GM20431 (cell line): ENCODE measurements around the gene SLC39A11.

Source experiments
- in situ Hi-C: fragments of 300-500 bp; cut with MseI, MboI; formaldehyde crosslinking; loops from one replicate; pipeline ENCODE4 v1.15.0; 2020; ENCODE audit warnings: low sequenced_read_pairs; ENCODE audit not compliant: unreplicated experiment

SLC39A11 gene

DNA sequence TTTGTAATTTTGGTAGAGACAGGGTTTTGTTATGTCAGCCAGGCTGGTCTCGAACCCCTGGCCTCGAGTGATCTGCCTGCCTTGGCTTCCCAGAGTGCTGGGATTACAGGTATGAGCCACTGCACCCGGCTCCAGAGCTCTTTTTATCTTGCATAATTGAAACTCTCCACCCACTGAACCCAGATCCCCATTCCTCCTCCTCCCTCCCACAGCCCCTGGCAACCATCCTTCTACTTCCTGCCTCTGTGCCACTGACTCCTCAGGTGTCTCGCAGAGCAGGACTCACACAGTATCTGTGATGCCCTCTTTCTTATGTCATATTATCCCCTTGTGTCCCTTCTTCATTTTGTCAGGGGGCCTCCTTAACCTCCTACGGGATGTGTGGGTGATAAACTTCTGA is 340.7 kb downstream of the SLC39A11 start:
- in situ Hi-C loops, result no loop called here

DNA sequence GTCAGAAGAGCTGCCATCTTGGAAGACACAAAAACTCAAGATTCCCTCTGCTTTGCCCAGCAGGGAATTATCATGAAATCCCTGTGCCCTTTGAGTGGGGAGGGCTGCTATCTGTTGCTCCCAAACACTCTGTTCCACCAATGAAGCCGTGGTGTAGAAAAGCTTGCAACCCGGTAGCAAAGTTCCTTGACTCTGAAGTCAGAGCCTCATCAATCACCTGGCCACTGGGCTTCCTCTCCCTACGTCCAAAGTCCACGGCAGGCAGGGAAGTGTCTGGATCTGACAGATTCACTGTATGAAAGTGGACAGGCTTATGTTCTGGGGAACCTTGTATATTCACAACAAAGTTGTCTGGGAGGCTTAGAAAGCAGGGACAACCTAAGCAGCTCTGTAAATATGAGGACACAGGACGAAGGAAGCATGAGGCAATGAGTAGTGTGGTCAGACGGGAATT is 343.3 kb downstream of the SLC39A11 start:
- in situ Hi-C loops, result loop anchor here (25.0 kb wide), 1 partner anchor 413 kb away; the partner anchor contains the start of gene SSTR2

DNA sequence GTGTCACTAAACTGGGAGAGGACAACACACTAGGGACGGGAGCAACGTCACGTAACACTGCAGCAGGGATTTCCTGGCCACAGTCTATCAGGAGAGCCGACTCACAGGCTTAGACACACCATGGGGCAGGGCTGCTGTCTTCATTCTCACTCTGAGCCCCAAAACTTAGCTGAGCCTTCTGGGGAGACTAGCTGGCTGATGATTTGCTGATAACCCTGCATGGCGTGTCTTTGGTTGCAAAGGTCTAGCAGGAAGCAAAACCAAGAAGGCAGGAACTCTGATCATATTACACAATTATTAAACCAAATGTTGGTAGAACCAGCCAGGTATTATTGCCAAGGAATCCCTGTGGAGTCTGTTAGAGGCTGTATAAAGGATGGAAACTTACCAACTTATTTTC is 345.0 kb downstream of the SLC39A11 start:
- in situ Hi-C loops, result loop anchor here (25.0 kb wide), 1 partner anchor 415 kb away; the partner anchor contains the start of gene SSTR2

DNA sequence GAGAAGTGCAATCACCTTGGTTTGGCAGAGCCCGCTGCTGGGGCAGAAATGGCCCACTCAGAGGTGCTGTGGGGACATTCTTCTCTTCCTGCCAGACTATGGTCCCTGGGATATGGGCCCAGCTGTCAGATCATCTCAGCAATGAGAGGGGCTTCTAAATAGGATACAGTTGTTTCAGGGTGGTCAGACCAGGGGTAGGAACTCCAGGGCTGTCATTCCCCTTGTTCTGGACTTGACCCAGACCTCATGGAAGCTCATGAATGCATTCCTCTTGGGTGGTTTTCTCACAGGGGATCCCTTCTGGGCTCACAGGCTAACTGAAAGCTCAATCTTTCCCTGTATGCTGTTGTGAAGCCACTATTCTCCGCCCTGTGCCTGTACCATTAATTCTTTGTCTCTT is 347.2 kb downstream of the SLC39A11 start:
- in situ Hi-C loops, result loop anchor here (25.0 kb wide), 1 partner anchor 417 kb away; the partner anchor contains the start of gene SSTR2

DNA sequence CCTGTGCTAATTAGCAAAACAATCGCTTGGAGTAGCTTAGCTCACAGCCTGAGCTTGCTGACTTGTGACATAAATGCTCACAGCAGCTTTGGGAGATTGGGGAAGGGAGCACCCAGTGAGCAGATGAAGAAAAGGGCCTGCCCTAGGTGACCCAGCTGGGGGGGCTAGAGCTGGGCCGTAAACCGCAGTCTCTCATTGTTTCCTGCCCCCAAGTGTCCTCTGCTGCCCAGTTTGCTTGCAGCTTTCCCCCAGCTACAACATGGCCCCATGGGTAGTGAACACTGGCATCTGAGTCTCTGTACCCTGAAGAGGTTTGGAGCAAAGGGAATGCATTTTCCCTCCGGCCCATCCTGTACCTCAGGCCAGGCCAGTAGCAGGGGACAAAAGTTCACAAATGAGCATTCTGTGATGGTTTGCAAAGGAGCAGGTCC is 349.4 kb downstream of the SLC39A11 start:
- in situ Hi-C loops, result loop anchor here (25.0 kb wide), 1 partner anchor 419 kb away; the partner anchor contains the start of gene SSTR2

DNA sequence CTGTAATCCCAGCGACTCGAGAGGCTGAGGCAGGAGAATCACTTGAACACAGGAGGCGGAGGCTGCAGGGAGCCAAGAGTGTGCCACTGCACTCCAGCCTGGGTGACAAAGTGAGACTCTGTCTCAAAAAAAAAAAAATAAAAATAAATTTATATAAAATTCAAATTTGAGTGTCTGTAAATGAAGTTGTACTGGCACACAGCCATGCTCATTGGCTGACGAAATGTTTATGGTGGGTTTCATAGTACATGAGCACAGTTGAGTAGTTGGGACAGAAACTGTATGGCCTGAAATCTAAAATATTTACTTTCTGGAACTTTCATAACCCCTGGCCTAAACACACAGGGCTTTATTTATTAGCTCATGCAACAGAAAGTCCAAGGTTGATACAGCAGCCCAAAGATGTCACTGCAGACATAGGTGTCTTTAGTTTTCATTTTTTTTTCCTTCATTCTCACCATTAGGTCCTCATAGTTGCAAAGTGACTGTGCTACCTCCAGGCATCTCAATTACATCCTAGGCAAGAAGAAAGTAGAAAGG is 355.3 kb downstream of the SLC39A11 start:
- in situ Hi-C loops, result loop anchor here (25.0 kb wide), 1 partner anchor 425 kb away; the partner anchor contains the start of gene SSTR2

DNA sequence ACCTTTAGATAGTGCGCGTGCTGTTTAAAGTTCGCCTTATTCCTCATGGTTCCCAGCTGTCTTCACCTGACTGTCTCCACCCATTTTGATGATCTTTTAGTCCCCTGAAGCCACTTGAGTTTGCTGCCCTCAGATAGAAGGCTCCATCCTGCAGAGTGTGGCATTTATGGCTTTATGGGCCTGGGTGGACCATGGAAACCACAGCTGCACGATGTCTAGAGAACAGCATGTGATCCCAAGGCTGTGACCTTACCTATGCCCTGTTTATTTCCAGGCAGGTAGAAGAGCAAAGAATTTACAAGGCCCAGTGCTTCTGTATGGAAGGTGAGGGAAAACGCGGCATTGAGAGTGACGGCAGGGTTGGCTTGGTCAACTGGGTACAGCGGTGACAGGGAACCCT is 356.9 kb downstream of the SLC39A11 start:
- in situ Hi-C loops, result loop anchor here (25.0 kb wide), 1 partner anchor 427 kb away; the partner anchor contains the start of gene SSTR2

DNA sequence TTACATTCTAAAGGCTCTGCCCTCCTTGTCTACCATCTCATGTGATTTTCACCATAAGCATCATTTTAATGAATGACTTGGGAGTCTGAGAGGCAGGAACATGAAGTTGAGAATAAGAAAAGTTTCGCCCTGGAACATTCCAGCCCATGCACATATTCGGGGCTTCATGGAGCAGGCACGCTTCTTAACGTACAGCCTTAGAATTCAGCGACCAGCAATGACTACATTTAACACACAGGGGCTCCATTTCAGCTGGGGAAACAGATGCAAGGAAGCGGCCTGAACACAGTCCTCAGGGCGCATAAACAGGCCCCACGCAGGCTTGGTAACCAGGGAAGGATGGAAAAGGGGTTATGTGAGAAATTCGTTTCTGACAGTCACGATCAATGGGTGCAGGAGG is 357.4 kb downstream of the SLC39A11 start:
- in situ Hi-C loops, result loop anchor here (25.0 kb wide), 1 partner anchor 427 kb away; the partner anchor contains the start of gene SSTR2

DNA sequence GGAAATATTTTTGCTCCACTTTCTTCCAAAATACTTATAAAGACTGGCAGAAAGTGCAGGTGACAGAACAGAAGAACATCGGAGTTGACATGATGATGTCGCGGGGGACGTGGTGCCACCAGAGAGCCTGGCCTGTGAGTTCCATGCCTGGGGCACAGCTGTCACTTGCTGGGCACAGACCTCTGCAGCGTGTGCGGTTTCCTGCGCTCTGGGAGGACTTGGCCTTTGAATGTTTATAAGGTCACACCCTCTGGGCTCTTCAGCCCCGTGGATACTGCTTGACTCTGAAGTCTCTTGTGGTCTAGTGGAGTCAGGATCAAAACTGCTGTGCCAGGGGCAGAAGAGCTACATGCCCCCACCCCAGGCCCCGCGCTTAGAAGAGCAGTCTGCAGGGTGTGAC is 357.9 kb downstream of the SLC39A11 start:
- in situ Hi-C loops, result loop anchor here (25.0 kb wide), 1 partner anchor 428 kb away; the partner anchor contains the start of gene SSTR2

DNA sequence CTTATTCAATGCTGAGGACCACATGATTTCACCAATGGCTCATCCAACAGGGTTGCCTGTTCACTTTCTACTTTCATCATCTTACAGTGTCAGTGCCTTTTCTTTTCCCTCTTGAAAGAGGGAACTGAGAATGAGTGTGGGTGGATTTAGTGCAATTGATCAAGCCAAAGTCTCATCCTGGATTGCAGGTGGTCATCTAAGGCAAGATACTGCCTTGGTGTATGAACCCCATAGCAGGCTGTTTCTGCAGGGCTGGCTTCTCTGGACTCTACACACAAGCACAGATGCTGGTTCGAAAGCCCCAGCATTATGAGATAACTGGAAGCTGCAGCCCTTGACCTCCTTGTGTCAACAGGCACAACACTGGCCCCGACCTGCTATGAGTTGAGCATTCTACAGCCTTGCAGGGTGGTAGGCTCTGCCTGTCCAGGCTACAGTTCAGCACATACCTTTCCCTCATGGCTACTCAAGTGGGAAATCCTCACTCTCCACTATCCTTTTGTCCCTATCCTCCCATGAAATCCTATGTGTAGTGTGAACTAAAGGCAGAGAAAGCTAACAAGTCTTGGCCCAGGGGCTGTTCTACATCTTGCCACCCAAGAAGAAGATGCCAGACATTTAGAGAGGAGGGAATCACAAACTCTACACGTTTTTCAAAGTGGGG is 358.7 kb downstream of the SLC39A11 start:
- in situ Hi-C loops, result loop anchor here (25.0 kb wide), 1 partner anchor 429 kb away; the partner anchor contains the start of gene SSTR2

DNA sequence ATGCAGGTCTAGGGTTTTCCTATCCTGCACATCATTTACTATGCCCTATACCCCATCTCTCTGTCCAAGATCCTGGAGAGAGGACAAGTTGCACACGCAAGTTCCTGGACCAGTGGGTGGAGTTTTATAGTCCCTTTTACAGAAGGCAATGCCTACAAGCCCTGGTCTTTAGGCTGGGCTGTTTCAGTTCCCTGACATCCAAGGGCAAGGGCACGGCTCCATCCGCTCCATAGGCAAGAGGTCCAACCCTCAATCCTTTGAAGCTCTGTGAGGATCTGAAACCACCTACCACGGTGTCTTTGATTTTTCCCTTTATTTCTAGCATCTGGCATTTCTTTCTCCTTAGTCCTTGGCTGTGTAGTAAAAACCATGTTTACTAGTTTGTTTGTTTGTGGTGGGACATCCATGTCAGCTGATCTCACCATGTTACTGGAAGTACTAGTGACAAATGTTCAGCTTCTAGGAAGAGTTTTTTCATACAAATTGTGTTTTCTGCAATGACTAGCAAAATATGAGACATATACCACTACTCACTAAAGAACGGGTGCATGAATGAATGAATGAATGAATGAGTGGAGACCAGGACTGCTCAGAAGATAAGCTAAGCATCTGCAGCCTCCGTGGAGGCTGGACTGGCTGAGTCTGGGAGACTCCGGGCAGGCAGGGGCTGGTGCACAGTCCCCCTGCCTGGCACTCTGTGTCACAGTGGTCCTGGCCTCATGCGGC is 359.4 kb downstream of the SLC39A11 start:
- in situ Hi-C loops, result loop anchor here (25.0 kb wide), 1 partner anchor 429 kb away; the partner anchor contains the start of gene SSTR2

DNA sequence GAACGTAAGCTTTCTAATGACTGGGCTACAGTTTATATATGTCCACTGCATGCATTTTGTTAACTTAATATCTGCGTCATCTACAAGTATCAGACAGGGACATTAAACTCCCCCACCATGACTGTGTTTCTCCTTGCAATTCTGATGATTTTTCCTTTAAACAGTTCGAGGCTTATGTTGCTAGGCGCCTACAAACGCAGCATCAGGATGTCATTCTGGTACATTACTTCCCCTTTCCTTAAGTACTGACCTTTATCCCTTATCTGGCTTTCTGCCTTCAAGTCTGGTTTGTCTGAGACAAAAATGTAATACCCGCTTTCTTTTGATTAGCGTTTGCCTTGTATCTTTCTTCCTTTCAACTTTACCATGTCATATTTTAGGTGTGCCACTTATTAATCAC is 362.4 kb downstream of the SLC39A11 start:
- in situ Hi-C loops, result loop anchor here (25.0 kb wide), 1 partner anchor 432 kb away; the partner anchor contains the start of gene SSTR2

DNA sequence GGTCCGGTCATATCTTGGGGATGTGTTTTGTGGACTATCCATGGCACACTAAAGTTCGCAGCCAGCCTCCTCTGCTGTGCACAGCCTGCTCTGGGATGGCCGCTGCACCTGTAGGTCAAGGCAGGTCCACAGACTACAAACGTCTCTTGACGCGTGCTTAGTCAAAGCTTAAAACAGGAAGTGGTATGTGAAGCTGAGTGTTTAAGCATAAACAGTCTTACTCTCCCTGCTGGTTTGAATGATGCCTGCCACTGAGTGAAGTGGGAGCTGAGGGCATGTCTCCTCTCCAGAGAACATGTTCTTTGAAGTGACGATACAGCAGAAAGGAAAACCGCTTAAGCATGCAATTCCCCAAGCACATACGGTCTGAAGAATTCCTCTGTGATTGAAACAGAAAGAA is 365.6 kb downstream of the SLC39A11 start:
- in situ Hi-C loops, result loop anchor here (25.0 kb wide), 1 partner anchor 435 kb away; the partner anchor contains the start of gene SSTR2

DNA sequence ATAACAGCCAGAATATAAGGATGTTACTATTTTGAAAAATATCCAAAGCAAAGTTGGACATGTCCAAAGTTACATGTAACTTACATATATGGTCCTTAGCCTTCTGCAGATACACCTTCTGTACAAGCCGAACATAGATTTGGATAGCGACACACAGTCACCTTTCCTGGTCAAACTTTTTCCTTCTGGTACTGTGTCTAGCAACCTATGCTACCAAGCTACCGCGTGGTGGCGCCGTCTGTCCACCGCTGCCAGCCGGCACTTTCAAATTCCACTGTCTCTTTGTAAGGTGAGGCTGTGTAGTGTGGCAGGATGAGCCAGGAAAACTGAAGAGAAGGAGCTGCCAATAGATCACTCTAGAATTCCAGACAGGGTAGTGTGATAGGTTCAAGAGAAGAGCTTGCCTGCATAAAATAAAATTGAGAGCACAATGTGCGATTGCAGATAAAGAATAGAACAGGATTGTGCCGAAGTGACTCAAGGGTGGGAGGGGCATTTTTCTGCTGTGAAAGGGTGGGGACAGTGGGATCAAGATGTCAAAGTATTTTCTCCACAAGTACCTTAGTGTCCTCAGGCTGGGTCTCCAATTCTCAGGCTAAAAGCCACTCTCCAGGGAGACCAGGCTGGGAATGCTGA is 366.9 kb downstream of the SLC39A11 start:
- in situ Hi-C loops, result loop anchor here (25.0 kb wide), 1 partner anchor 437 kb away; the partner anchor contains the start of gene SSTR2

DNA sequence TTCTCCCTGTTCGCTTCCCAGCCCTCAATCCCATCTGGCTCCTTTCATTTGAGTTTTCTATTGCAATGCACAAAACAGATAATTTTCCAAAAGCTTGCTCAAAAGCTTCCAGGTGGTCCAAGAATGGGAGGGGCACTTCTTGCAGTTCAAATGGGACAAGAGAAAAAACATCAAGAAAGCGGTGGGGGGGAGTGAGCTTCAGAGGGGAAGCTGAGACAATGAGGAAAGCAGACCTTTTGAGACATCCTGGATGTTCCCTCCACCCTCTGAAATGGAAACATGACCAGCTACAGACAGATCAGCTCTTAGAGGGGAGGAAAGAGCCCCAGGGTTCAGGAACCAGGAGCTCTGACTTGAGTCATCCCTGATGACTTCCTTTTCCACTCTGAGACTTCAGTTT is 368.2 kb downstream of the SLC39A11 start:
- in situ Hi-C loops, result loop anchor here (25.0 kb wide), 1 partner anchor 638 kb away; no protein-coding TSS in a partner anchor

DNA sequence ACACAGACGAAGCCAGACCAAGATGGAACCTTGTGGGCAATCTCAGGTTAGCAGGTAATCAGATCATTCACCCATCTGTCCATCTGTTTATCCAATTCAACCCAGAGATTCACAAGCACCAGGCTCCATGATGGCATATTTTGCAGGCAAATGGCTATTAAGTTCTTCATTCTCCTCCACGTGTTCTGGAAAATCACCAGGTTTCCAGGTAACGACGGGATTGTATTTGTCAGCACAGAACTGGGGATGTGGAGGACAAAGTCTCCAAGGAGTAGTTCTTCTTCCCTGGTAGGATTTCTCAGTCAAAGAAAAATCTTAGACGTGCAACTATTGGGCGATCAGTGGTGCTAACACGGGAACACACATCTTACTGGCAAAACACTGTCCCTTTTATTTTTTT is 368.8 kb downstream of the SLC39A11 start:
- in situ Hi-C loops, result loop anchor here (25.0 kb wide), 1 partner anchor 639 kb away; no protein-coding TSS in a partner anchor

DNA sequence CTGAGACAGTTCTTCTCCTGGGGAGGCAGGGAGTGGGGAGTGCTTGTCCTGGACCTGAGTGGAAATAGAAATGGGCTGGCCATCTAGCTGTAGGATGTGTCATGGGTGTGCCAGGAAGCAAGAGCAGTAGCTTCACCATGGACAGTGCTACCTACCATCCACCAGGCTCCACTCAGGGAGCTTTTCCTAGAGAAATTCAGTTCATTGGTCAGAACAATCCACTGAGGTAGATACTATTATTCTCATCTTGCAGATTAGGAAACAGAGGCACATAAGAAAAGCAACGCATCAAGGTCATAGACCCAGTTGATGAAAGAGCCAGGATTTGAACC is 372.0 kb downstream of the SLC39A11 start:
- in situ Hi-C loops, result loop anchor here (25.0 kb wide), 1 partner anchor 642 kb away; no protein-coding TSS in a partner anchor

DNA sequence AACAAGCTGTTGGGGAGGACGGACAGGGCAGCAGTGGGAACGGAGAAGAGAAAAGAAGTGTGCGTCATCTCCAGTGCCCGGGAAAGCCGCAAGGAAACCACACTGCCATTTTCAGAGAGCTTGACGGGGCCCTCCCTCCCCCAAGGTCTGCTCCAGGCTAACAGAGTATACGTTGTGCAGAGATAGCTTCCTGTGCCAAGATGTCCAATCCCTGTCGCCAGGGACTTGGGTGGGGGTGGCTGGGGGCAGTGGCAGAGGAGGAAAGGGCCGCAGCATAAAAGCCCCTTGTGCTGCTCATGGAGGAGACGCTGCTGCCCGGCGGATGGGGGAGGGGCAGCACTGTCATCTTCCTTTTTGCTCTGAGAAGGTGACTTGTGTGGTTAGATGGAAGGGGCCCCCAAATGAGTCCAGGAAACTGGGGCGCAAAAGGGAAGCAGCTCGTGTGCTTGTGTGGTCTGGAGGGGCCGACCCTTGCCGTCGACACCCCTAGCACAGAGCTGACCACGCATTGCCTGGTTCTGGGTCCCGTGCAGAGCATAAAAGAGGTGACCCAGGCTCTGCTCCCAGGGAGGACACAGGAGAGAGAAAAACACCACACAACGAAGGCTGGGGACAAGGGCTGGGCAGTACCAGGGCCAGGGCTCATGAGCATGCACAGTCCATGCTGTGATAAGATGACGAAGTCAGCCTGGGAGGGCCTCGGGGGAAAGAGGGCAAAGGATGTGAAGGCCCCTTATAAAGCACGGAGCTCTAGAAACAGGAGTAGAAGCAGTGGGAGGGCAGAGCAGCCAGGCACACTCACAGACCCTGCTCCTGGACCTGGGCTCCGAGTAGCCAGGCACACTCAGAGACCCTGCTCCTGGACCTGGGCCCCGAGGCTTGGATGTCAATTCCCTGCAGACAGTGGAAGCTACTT is 372.7 kb downstream of the SLC39A11 start:
- in situ Hi-C loops, result loop anchor here (25.0 kb wide), 1 partner anchor 642 kb away; no protein-coding TSS in a partner anchor

DNA sequence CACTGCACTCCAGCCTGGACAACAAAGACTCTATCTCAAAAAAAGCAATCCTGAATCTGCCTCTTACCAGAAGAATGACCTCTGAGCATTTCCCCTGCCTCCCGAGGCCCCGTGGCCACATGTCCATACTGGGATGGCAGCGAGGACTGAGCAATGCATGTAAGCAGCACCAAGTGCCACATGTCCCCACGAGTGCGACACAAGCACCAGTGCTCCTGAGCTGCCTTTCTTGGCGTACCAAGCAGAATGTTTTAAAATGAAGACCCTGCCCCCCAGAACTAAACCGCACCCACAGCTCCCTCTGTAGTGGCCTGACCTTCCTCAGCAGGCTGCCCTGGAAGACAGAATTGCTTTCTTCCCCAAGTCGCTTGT is 373.3 kb downstream of the SLC39A11 start:
- in situ Hi-C loops, result loop anchor here (25.0 kb wide), 1 partner anchor 643 kb away; no protein-coding TSS in a partner anchor
